Epithelial cell of proximal tubule (primary cell): ENCODE results near the gene CEBPA. TPM values are rescaled to one million over a fixed set of nuclear protein-coding genes. Genes with fewer than 3 reads are reported as not detected.
"Not testable (repeated sequence)": the region's sequence is repeated elsewhere in the genome, so short reads cannot be mapped to it uniquely, and the experiment has no call there.

Experiments
- DNase-seq: peaks from one replicate; pipeline ENCODE4 v3.0.0-alpha.2; 2011; ENCODE audit warnings: low read depth
- H3K4me3 ChIP-seq: 2 replicates; pipeline ENCODE4 v1.5.1; 2011; ENCODE audit warnings: low read depth, mild to moderate bottlenecking, low read length
- CTCF ChIP-seq: conservative IDR thresholded peaks from 2 replicates; pipeline ENCODE4 v1.5.1; 2012; ENCODE audit warnings: low read depth, mild to moderate bottlenecking, low read length
- total RNA-seq: library from RNA; depleted of rRNA; stranded (reverse); fragments of >200 nt; gene quantifications from 2 replicates; pipeline ENCODE4 v1.2.3, GENCODE V29; 2015

Gene CEBPA
- total RNA-seq, 1 donor from 2014 or later: 2.9 TPM

GRCh38 chr19:33295621-33296487, 6.5 kb downstream of the CEBPA start:
- no peak for DNase-seq
- TF ChIP-seq CTCF: no peak
- H3K4me3 ChIP-seq: no peak overlapping the region

GRCh38 chr19:33295046-33295445, 7.3 kb downstream of the CEBPA start:
- not testable (repeated sequence) for H3K4me3 ChIP-seq, DNase-seq

GRCh38 chr19:33294058-33294798, 8.1 kb downstream of the CEBPA start:
- TF ChIP-seq CTCF: no peak
- no peak overlapping the region for H3K4me3 ChIP-seq
- no peak for DNase-seq

- no peak overlapping the region for H3K4me3 ChIP-seq
- DNase-seq: no peak
- TF ChIP-seq CTCF: no peak
Observed at GRCh38 chr19:33293255-33294057, 8.9 kb downstream of the CEBPA start.

GRCh38 chr19:33292595-33293254, 9.6 kb downstream of the CEBPA start:
- H3K4me3 ChIP-seq: no peak overlapping the region
- no peak for DNase-seq
- no peak for TF ChIP-seq CTCF

- peak; percentile 30 for DNase-seq
- H3K4me3 ChIP-seq: peak overlapping the region; percentile 8
- no peak for TF ChIP-seq CTCF
Observed at GRCh38 chr19:33291623-33292534, 10.5 kb downstream of the CEBPA start.
